Fibroblast of skin of right biceps (primary cell): ENCODE measurements around the gene LRRC8D.
"Not testable (repeated sequence)": the region's sequence is repeated elsewhere in the genome, so short reads cannot be mapped to it uniquely, and the experiment has no call there.

Experiments
- DNase-seq: peaks from one replicate; pipeline ENCODE4 v3.0.0-alpha.2; 2013

The LRRC8D gene

GRCh38 chr1:89820422-89821321 is at the start of gene LRRC8D:
Gene LRRC8D (plus strand): TSS chr1:89821032. CDS start chr1:89933069, 112,037 bp downstream.
- DNase-seq: peak; percentile 68

- no peak for DNase-seq
Observed at GRCh38 chr1:89771991-89772560, 48.8 kb upstream of the LRRC8D start.

DNA sequence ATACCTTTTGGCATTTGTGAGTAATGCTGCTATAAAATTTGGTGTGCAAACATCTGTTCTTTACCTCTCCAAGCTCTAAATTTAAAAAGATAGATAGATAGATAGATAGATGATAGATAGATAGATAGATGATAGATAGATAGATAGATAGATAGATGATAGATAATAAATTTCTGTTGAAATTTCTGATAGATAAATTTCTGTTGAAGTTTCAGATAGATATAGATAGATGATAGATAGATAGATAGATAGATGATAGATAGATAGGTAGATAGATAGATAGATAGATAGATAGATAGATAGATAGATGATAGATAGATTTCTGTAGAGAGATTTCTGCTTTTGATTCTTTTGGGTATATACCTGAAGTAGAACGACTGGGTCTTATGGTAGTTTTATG is 44.7 kb upstream of the LRRC8D start:
- DNase-seq: not testable (repeated sequence)

GRCh38 chr1:89777271-89777670 is 43.6 kb upstream of the LRRC8D start:
- DNase-seq: not testable (repeated sequence)

DNA sequence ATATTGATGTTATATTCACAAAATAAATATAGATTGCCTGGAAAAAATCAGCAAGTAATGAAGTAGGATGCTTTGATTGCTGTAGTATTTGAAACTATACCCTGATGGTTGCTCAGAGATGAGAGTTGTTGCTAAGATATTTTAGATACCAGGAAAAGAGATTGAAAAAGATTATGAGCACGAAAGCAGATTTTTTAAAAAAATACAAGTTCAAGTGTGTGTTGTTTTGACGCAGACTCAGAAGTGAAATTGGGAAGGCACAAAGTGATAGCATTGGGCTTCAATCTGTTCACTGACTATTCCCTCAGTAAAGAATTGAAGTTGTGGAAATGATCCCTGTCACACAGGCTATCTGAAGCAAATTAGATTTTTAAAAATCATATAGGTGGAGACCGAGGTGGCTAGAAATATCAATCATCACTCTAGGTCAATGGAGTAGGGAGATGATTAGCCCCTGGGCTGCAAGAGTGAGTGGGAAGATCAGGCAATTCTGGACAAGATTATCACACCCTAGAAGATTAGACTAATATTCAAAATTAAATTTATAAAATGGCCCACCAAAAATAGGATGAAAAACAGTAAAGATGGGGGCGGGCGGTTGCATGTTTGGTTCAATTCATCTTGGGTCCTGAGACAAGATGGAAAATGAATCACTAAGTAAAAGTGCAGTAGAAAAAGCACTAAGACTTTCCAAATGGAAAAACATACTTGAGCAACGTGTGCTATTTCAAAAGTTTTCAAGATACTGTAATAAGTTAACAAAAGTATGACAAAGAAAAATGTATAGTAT is 41.5 kb upstream of the LRRC8D start:
- DNase-seq: no peak

DNA sequence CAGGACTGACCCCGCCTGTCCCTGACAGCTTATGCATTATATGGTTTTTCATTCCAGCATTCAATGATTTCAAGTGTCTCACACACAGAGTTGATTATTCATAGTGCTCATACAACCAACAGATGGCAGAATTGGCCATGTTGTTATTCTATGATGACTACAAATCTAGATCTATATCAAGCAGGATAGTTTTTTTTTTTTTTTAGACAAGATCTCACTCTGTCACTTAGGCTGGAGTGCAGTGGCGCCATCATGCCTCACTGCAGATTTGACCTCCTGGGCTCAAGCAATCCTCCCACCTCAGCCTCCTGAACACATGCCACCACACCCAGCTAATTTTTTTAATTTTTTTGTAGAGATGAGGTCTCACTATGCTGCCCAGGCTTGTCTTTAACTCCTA is 40.1 kb upstream of the LRRC8D start:
- DNase-seq: peak; percentile 55

- DNase-seq: peak; percentile 40
Observed at GRCh38 chr1:89781494-89782126, 39.2 kb upstream of the LRRC8D start.

GRCh38 chr1:89786628-89787214 is 34.1 kb upstream of the LRRC8D start:
- DNase-seq: no peak

DNA sequence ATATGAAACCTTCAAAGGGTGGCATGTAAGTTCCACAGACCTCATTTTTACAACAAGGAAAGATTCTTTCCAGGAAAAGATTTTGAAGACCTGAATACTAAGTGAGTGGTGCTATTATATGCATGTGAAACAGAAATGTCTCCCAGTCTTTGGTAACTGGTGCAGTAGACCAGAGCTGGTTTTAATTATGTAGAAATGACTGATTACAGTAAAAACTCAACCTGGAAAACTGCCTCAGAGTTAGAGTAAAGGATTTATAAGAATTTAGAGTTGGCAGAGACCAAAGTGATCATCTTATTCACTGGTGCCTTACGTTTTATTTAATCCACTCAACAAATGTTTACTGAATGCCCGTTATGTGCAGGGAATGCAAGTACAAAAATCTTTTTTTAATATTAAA is 30.2 kb upstream of the LRRC8D start:
- DNase-seq: peak; percentile 12

DNA sequence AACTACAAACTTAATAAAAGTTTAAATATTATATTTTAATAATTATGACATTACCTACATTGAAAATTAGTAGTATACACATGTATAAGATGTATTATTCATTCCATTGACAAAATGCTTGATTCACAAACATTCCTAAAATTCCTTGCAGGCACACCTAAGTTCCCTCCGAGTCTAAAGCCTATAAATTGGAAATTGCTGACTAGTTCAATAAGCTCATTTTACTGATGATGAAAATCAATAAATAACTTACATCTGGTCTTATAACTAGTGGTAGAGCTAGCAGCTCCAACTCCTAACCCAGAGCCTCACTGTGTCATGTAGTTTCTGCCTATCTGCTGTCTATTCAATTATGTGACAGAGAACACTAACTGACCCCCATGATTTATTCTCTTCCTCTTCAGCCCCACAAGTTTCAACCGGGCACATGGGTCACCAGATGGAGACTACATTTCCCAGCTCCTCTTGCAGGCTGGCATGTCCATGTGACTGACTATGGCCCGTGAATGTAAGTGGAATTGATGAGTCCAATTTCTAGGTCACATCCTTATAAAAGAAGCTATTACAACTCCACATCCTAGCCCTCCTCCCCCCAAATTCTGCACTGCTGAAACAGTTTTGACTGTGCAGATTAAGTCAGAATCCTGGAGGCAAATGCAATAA is 29.6 kb upstream of the LRRC8D start:
- DNase-seq: no peak

GRCh38 chr1:89794406-89794805 is 26.4 kb upstream of the LRRC8D start:
- peak; percentile 76 for DNase-seq

- not testable (repeated sequence) for DNase-seq
Observed at GRCh38 chr1:89795571-89795970, 25.3 kb upstream of the LRRC8D start.

DNA sequence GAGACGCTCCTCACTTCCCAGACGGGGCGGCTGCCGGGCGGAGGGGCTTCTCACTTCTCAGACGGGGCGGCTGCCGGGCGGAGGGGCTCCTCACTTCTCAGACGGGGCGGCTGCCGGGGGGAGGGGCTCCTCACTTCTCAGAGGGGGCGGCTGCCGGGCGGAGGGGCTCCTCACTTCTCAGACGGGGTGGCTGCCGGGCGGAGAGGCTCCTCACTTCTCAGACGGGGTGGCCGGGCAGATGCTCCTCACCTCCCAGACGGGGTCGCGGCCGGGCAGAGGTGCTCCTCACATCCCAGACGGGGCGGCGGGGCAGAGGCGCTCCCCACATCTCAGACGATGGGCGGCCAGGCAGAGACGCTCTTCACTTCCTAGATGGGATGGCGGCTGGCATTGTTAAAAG is 23.0 kb upstream of the LRRC8D start:
- DNase-seq: not testable (repeated sequence)

- no peak for DNase-seq
Observed at GRCh38 chr1:89799495-89799894, 21.3 kb upstream of the LRRC8D start.

- no peak for DNase-seq
Observed at GRCh38 chr1:89800022-89800655, 20.7 kb upstream of the LRRC8D start.

GRCh38 chr1:89800718-89801117 is 20.1 kb upstream of the LRRC8D start:
- no peak for DNase-seq

DNA sequence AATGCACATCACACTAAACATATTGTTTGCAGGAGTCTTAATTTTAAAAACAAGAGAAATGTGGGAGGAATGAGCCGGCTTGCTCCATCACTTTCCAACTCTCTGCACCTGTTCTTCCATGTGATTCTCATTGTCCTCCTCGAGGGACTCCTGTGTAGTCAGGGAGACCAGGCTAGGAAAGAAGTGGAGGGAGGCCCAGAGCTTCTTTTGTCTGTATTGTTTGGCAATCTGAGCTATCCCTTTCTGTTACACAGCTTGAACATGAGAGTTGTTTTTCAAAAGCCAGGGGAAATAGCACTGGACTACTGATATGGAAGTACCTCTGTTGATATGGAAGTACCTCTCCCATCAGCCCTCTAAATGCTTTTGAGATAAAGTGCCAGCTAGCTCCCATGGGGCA is 18.8 kb upstream of the LRRC8D start:
- no peak for DNase-seq

GRCh38 chr1:89802841-89803240 is 18.0 kb upstream of the LRRC8D start:
- peak; percentile 18 for DNase-seq

- DNase-seq: peak; percentile 76
Observed at GRCh38 chr1:89804642-89805237, 16.1 kb upstream of the LRRC8D start.

DNA sequence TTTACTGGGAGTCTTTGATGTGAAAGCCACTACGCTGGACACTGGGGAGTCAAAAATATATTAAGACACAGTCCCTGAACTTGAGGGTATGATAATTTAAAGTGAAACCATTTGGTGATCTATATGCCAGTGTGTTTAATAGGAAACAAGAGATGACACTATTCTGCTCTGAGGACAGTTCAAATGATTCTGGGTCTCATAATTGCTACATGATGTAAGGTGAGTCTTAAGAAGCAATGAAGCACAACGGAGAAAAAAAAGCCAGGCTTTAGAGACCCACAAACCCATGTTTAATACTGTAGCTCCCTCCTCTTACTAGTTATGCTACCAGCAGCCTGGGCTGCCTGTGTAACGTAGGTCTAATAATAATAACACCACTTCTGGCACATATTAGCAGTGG is 14.2 kb upstream of the LRRC8D start:
- DNase-seq: no peak

- no peak for DNase-seq
Observed at GRCh38 chr1:89807503-89807902, 13.3 kb upstream of the LRRC8D start.
